HG03108 (cell line): ENCODE results near the gene BEND7.

Experiments used
- ATAC-seq: cut with Tn5 transposase; IDR thresholded peaks from one replicate; pipeline ENCODE4 v1.9.1; 2021; ENCODE audit warnings: moderate library complexity; ENCODE audit not compliant: unreplicated experiment

Gene BEND7

GRCh38 chr10:13525663-13526062 is 3.2 kb downstream of the BEND7 start:
- ATAC-seq, result no peak

DNA sequence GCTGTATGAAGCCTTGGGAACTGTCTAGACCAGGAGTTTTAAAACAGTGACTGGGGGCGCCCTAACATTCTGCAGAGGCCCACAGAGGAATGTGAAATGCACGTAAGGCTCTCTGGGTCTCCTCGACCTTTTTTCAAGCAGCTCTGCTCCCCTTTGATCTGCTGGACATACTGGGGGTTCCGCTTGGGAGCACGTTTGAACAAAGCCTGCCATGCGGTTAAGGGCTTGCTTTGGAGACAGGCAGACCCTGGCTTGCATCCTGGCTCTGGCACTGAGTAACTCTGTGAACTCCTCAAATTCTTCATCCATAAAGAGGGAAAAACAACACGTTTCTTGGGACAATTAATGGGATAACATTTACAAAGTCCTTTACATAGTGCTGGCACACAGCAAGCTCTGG is 7.8 kb downstream of the BEND7 start:
- no peak for ATAC-seq

GRCh38 chr10:13520194-13520593 is 8.6 kb downstream of the BEND7 start:
- no peak for ATAC-seq

- ATAC-seq, result no peak
Observed at GRCh38 chr10:13518076-13518692, 10.6 kb downstream of the BEND7 start.

DNA sequence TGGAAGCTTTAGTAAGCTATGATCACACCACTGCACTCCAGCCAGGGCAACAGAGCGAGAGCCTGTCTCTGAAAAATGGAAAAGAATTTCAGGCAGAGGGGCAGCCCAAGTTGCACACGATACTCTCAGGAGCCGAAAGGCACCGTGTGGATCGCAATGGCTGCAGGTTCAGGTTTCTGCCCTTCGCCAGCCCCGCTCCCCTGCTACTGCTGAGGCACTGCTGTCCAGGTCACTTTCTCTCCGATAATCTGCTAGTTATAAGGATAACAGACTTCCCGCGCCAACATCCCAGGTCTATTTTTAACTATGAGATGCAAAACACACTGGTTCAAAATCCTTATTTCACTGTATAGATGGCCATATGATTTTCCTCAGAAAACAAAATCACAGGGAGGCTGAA is 11.1 kb downstream of the BEND7 start:
- ATAC-seq, result no peak

DNA sequence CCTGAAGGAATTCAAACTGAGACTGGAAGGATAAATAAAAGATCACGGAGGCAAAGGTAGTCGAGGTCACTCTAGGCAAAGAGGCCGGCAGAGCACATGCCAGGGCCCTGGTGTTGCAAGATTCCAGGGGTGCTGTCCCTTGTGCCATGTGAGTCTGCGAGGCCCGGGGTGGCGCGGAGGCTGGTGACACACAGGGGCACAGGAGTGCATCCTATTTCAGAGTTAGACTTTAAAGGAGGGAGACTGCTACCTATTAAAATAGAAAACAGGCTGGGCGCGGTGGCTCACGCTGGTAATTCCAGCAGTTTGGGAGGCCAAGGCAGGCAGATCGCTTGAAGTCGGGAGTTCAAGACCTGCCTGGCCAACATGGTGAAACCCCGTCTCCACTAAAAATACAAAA is 12.6 kb downstream of the BEND7 start:
- ATAC-seq, result no peak

DNA sequence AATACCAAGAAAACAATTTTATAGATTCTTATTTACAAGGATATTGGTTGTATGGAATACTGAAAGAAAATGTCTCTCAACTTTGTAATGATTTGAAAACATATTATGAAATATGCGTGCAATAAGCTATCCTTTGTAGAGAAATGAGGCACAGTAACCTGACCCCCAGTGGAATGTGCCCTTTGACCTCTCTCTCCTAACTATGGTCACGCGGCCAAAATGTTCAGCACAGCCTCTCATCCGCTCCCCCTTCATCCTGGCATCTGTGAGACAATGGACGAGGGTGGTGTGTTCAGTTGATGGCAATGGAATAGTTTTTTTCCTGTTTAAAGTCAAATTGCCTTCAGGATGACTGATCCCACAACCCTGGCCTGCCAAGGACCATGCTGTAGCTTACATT is 13.3 kb downstream of the BEND7 start:
- no peak for ATAC-seq

DNA sequence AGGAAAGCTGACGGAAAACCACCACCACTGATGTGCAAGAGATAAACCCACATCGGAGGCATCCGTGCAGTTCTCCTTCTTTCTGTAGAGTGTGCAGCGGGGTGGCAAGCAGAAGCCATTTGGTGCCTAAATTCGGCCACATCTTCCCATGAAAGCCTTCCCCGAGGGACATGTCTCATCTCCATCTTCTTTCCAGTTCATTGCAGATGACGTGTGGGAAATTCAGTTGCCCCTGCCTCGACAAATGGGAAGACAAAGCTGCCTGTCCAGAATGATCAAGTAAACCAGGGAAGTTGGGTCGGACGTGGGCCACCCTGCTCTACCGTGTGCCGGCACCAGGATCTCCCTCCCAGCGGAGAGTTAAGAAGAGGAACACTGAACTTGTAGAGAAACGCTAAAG is 14.5 kb downstream of the BEND7 start:
- ATAC-seq, result no peak

DNA sequence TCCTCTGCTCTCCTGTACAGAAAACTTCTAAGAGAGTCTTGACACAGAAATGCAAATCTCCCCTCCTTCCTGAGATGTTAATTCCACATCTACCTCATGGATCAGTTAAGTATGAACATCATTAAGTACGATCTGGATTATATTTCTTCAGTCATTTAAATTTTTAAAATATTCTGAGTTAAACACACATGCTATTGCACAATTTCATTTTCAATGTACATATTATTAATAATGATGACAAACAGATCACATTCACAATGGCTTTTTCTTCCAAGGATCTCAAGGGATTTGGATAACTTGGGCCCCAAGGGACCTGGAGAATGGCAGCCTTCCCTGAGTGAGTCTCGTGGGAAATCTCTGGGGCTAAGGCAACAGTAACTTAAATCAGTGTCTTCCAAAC is 16.2 kb downstream of the BEND7 start:
- no peak for ATAC-seq

- ATAC-seq, result no peak
Observed at GRCh38 chr10:13511409-13511808, 17.4 kb downstream of the BEND7 start.

DNA sequence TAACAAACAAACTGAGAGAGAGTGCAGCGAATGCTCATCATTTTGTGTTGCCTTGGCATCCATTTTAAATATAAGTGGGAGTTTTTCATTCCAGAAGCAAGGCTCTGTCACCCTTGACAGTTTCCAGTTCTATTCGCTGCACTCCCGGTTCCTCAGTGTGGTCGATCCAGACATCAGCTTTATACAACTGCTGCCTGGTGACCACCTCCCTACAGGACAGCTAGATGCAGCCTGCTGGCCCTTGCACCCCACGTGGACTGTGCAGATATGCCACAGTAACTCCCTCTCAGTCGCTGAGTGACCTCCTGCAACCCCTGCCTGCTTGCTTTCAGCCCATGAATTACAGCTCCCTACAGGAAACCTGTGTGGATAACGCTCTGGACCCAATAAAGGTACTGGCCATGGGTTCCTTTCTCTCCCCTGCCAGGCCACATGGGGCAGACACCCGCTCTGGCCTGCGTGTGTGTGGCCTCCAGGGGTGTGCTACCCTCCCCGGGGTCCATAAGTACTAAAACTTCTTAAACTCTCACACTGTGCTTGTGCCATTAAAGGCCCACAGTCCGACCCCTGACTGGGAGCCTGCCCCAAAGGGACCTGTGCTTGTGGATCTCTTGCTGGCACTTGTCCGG is 23.6 kb downstream of the BEND7 start:
- no peak for ATAC-seq

DNA sequence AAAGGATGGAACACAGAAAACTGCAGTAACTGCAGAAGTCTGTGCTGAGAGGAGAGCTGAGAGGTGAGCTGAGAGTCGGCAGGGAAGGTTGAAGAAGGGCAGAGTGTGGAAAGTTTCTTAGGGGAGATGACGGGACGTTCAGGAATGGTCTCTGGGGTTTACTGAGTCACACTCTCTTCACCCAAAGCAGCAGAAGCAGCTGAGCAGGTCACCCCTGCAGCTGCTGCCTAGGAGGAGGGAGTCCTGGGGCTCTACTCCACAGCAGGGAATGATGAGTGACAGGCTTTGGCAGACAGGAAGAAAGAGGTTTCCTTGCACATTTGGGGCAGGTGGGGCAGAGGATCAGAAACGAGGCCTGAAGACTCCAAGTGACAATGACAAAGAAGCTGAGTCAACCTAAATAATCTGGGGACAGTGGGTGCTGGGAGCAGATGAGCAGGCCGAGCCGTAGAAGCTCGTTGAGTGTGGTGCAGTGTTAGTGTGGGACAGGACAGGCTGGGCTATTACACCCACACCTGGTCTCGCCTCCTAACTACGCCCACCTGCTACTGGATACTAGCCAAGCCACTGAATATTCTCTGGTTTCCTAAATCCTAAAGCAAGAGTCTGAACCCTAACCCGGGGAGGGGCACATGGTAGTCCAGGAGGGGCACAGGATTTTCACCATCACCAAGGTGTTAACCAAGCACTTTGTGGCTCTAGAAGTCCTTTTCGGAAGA is 24.9 kb downstream of the BEND7 start:
- ATAC-seq, result no peak

GRCh38 chr10:13502380-13502779 is 26.4 kb downstream of the BEND7 start:
- ATAC-seq, result no peak

- ATAC-seq, result no peak
Observed at GRCh38 chr10:13500201-13500600, 28.6 kb downstream of the BEND7 start.

DNA sequence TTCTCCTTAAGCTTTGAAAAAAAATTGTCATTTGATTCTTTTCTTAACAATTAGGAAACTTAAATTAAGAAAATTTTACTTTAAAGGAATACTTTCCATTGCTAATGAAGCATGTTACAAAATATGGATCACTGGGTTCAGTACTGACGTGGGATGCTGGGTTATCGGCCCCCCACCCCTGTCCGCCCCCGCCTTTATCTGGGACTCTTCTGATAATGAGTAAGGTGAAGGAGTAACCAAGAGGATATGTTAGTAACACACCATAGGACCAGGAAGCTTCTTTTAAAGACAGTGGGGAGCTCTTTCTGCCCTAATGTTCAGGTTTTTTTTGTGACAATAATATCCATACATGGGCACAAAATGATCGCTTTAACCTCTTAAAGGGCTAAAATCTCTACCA is 29.7 kb downstream of the BEND7 start:
- no peak for ATAC-seq

DNA sequence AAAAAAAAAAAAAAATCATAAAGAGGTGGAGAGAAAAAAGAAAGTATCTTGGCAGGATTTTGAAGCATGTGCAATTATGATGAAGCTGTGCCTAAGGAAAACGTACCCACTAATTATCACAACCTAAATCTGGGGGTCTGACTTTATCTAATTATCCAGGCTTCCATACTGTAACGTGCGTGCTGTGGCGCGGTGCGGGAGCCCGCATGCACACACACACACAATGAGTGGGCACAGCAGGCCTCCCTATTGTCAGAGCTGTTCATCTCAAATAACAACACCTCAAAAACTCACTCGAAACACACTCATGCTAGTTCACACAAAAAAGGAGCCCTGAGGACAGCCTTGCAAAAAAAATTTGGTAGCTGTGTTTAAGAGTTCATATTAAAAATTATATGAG is 31.9 kb downstream of the BEND7 start:
- no peak for ATAC-seq

- ATAC-seq, result no peak
Observed at GRCh38 chr10:13496164-13496563, 32.6 kb downstream of the BEND7 start.

DNA sequence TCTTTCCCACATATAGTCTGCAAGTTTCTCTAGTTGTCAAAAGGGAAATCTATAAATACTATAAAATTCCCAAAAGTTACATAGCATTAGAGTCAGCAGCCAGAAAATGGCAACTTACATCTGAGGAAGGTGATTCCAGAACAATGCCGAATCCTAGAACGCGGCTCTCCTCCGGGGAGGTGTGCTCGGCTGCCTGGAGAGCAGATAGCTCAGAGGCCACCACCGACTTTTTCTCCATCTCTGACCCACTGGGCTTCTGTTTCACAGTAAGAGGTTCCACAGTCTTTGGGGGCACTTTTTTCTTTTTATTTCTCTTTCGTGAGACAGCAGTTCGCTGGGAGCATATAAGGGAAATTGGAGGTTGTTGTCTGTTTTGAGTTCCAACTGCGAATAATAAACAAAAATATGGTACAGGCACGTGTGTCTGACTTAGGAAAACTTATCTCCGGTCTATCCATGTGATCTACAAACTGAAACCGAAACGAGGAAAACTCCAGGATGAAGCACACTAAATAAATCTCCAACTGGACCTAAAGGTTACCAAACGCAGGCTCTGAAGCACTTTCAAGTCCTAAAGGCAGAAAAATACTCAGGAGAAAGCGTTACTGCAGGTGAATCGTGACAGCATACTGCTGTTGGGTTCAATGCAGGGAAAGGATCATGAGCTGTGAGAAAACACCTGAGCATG is 36.2 kb downstream of the BEND7 start:
- no peak for ATAC-seq

- ATAC-seq, result no peak
Observed at GRCh38 chr10:13491747-13492360, 37.0 kb downstream of the BEND7 start.

- ATAC-seq, result no peak
Observed at GRCh38 chr10:13490503-13490902, 38.3 kb downstream of the BEND7 start.

- no peak for ATAC-seq
Observed at GRCh38 chr10:13489035-13489599, 39.7 kb downstream of the BEND7 start.
